NCI-H2196 (cell line): ENCODE results near the gene IL3.

ENCODE experiments used
- DNase-seq: peaks from one replicate; lab custom pipeline; 2025; ENCODE audit not compliant: unreplicated experiment; lab: John Stamatoyannopoulos, UW

The IL3 gene

DNA sequence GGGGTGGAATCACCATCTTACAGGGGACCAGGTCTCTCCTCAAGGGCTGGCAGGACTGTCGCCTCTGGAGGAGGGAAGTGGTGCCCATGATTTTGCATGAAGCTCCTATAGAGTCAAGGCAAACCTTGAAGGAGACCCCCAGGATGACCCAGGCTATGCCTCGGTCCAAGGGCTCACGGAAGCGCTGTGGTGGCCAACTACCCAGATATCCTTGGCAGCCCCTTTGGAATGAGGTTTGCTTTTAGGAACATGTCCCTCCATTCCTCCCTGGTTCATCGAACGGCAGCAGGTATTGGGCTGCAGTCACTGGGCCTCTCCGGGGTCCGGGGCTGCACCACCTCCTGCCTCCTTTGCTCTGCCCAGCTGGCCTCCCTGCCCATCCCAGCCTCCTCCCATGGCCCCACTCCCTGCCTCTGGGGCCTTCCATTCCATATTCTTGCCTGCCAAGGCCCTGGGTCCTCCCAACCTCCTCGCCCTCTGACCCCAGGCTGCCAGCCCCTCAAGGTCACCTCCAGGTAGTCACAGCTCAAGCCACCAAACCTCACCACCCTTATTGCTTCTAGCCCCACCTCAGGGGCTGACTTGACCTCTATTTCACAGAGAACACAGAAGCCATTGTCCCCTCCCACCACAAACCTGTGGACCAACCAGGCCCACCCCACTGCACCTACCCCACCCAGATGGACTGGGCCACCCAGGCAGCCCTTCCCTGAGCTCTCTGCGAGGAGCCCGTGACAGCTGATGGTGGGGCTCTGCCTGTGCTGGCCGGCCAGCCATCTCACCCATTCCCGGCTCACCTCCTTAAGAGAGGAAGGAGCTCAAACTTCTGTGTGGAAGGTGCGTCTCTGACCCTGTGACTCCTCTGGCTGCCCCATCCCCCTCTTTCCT is 3.6 kb upstream of the IL3 start:
- DNase-seq: no peak

DNA sequence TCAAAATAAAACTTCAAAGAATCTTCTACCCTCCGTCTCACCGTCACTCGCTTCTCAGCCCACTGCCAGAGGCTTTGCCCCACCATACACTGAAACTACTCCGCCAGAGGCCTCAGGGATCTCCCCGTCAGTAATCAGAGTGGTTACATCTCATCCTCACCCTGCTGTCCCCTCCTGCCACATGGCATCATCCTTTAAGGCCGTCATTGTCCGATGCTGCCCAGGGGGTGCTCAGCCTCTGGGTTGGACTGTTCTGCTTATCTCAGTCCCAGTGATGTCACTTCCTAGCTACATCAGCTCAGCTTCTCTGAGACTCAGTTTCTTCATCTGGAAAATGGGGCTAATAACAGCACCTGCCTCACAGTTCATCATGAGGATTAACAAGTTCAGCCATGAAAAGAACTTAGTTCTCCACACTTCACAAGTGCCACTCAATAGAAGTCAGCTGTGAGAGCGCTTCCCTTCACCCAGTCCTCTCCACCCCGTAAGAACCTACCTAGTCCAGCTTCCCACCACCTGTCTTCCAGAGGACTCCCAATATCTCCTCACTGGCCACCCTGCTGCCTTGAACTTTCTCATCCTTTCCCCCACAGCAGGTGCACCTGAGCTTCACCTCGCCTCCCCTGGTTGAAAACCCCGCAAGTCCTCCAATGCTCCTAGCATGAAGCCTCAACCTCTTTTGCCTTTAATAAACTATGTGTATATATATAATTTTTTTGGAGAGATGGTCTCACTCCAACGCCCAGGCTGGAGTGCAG is 2.8 kb upstream of the IL3 start:
- no peak for DNase-seq

DNA sequence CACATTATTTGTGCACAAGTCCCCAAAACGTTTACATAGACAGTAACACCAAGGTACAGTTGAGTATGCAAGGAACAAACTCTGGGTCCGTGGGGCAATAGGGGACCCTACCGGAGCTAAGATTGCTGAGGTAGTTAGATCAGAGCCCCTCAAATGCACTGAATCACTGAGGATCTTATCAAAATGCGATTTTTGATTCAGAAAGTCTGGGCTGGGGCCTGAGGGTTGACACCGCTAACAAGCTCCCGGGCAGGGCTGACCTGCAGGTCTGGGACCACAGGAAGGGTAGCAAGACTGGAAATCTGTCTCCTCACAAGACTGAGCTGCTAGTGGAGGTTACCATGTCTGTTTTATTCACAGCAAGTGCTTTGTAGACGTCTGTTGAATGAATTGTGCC is 1.8 kb upstream of the IL3 start:
- no peak for DNase-seq

DNA sequence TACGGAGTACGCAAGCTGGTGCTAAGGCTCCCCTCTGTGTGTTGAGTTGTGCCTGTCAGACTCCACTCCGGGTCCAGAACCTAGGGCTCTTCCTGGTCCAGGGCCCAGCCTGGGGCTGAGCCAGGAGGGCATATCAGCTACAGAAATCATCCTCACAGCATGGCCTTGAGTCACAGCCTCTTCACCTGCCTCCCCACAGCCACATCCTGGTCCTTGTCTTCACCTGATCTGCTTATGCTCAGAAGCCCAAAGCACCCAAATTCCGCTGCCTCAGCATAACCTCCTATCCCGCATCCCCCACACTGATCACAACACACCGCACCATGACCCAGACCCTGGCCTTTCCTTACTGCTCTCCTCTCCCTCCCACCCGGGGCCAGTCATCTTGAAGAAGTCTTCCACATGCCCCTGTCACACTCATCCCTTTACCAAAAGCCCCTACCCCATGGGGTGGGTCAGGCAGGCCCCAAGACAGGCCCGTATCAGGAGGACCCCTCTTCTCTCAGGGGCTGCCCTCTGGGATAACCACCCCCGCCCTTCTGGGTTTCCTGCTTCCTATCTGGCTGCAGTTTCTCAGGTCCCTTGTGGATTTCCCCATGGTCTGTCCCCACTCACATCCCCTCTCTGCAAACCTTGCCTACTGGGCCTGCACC is 1.3 kb upstream of the IL3 start:
- no peak for DNase-seq

DNA sequence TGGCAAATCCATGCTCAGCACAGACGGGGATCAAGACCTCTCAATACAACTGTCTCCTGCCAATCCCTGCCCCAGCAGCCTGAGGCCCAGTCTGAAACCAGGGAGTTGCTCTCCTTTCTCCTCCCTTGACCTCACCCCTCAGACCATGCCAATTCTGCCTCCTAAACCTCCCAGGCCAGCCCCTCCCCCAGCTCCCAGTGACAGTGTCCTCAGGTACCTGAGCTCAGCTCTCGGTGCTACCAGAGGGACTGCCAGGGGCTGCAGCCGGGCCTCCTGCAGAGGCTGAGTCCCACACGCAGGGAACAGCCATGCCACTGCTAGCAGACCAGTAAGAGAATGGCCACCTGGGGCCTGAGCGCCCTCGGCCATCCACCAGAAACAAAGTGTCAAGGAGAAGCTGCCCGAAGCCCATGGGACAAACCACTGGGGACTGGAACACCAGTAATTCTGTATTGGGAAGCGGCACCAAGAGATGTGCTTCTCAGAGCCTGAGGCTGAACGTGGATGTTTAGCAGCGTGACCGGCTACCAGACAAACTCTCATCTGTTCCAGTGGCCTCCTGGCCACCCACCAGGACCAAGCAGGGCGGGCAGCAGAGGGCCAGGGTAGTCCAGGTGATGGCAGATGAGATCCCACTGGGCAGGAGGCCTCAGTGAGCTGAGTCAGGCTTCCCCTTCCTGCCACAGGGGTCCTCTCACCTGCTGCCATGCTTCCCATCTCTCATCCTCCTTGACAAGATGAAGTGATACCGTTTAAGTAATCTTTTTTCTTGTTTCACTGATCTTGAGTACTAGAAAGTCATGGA is 557 bp upstream of the IL3 start:
- no peak for DNase-seq

DNA sequence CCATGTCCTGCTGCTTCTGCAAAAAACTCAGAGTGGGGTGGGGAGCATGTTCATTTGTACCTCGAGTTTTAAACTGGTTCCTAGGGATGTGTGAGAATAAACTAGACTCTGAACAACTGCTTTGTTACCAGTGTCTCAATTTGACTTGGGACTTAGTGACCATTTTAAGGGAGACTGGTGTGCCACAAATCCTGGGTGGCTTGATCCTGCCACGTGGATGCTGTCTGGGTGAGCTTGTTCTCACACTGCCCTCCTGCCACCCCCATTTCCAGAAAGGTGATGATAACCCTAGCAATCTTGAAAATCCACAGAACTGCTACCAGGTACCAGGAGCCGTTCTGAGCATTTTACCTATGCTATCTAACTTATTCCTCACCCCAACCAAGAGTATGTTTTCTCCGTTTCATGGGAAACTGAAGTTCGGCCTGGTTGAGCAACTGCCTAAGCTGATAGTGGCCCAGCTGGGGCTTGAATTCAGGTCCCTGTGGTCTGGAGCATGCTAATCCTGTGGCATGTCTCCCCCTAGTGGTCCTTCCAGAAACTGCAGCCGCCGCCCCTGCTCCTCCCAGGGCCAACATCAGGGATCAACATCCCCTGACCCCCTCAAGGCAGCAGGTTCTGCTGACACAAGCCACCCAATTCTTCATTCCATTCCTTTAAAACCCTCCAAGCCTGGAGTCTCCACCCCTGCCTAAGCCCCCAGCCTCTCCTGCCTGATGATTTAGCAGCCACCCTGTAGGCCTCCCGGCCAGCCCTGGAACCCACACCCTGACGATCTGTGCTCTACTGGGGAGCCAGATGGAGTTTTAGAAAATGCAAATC is 2.8 kb downstream of the IL3 start:
- peak; percentile 56 for DNase-seq

DNA sequence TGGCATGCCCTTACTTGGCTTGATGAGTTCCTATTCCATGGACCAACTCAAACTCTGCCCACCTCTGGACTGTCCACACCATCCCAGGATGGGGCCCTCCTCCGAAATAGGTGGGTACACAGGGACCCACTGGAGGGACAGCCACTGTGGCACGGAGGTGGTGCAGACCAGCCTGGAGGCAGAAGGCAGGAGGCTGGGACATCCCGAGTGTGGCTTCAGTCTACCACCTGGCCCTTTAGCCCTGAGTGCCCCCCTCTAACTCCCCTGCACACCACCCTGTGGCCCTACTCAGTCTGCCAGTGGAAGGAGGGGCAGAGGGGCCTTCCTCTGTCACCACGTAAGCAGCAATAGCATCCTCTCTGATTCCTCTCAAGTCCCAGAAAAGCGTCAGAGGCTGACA is 3.7 kb downstream of the IL3 start:
- no peak for DNase-seq

DNA sequence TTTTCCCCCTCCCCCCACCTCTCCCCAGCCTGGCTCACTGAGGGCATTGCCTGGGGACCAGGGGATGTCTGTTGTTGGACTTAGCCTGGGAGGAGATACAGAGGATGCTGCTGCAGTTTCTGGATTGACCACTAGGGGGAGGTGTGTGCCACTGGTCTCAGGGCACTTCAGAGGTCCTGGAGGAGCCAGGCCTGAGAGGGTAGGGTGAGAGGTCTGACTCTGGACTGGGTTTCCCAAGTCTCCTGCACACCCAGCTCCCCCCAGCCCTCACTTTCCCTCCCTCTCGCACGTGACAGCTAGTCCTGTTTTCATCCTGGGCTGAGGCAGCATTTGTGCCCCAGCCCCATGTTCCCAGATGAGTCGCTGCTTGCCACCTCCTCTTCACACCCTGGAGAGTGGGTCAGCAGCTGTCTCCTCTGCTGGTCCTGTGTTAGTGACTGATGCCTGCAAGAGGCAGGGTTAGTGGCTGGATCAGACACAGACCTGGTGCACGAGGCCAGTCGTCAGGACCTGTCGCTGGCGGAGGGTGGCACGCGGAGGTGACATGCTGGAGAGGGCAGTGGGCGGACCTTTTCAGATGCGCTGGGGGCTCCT is 4.4 kb downstream of the IL3 start:
- DNase-seq: peak; percentile 86

DNA sequence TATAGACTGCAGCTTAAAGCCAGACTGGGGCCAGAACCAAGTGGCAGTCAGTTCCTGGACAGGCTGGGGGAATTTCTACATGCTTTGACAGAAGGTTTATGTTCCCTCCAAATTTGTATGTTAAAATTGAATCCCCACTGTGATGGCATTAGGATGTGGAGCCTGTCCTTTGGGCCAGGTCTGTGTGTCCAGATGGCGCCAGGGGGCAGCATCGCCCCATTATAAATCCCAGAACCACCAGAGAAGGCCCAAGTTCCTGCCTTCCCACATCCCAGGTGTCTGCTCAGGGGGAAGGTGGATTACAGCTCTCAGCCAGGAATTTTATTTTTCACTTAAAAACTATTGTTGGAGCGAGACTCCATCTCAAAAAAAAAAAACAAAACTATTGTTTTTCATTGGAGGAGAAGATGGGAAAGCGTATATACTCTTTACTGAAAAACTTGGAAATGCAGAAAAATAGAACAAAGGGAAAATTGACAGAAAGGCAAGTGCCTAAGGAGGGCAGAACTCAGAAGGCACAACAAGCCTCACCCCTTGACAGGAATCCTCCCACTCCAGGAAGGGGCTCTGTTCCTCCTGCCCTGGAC is 5.0 kb downstream of the IL3 start:
- peak; percentile 56 for DNase-seq

DNA sequence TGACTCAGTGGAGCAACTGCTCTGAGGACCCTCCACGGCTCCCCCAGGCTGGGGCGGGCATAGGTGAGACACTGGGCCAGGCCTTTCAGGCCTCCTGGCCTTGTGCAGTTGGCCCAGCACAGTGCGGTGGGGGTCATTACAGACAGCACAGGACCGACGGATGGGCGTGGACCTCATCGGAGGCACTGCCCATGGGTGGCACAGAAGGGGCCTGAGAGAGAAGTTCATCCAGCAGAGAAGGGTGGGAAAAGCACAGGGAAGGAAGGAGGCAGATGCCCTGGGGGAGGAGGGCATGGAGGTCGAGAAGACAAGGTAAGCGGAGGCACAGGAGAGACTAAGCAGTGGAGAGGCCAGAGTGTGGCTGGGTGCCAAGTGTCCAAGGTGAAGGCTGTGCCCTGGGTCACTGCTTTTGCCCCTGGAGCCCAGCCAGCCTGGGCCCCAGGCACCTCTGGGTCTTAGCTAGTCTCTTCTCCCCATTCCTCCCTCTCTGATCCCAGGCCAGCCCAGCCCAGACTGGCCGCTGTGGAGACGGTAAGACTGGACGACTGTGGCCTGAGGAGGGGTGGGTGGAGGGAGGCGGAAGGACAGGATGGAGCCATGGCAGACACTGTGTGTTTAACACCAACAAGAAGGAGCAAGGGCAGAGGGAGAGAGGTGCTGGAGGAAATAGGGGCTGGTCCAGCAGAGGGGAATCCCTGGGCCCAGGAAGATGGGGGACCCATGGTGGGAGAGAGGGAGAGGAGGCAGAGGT is 5.7 kb downstream of the IL3 start:
- DNase-seq: no peak

DNA sequence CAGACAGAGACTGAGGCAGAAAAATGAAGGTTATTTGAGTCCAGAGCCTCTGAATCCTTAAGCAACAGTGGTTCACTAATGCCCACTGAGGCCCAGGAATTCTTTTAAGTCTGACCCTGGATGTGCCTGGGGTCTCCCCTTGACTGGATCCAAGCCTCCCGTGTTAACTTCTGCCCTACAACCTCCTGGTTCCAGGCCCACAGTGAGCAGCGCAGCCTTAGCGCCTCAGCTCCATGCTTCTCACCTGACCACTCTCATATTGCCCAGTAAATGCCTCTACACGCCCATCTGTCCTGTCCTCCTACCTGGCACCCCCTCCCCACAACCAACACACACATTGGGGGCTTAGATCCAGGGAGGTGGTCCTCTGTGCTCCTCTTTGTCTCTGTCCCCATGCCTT is 6.4 kb downstream of the IL3 start:
- no peak for DNase-seq

DNA sequence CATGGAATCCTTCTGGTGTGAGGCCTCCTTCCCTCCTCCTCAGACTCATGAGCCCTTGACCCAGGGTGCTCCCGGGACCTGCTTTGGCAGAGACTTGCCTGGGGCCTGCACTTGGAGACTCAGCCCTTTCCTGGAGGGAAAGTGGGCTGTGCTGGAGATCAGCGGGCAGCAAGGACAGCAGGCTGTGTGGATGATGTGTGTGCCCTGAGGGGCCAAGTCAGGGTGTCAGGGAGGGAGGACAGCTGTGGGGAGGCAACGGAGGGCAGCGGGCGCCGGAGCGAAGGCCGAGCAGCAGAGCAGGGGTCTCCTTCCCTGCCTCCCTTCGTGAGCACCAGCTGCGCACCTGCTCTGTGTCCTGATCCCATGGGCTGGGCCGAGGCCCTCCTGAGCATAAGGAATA is 7.0 kb downstream of the IL3 start:
- DNase-seq: no peak

DNA sequence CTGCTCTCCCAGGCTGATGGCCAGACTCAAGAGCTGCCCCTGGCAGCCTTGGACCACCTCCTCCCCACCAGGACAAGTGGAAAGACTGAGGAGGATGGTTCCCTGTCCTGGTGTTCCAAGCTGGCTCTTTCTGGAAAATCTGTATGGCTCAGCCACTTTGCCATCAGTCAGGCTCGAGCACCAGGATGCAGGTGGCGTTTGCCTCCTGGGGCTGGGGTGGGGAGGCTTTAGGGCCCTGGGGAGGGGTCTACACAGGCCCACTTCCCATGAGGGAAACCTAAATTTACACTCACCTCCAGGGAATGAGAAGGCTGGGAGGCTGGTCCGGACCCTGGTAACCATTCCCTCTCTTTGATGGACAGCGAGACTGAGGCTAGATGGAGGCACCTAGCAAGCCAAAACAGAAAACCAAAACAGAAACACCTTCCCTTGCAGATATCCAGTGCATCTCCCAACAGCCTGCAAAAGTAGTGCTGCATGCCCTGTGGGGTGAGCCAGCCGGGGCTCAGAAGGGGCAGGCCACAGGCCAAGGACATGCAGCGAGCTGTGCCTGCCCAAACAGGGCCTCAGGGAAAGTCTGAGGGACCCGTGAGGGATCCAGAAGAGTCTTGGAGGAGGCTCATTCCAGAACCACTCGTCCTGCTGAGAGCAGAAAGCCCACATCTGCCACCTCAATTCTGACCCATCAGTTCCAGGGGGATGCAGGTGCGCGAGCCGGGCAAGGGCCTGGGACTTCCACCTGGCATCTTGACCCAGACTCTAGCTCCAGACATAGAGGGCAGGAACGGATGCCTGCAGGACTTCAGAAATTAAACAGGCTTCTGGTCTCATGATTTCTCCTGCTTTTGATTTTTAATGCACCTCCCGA is 7.7 kb downstream of the IL3 start:
- DNase-seq: no peak

DNA sequence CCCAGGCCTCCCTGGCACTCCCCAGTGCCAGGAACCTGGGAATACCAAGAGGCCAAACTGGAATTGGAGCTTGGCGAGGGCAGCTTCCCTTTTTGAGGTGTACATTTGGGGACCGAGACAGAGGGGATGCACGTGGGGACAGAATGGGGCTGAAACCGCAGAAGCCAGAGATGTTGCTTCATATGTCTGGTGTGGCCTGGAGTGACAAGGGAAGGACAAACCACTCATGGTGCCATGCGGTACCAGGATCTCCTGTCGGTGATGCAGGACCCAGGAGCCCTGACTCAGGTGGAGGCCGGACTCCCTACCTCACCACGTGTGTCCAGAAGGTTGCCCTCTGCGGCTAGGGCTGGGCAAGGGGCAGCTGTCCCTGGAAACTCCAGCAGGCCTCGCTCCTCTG is 9.1 kb downstream of the IL3 start:
- no peak for DNase-seq

DNA sequence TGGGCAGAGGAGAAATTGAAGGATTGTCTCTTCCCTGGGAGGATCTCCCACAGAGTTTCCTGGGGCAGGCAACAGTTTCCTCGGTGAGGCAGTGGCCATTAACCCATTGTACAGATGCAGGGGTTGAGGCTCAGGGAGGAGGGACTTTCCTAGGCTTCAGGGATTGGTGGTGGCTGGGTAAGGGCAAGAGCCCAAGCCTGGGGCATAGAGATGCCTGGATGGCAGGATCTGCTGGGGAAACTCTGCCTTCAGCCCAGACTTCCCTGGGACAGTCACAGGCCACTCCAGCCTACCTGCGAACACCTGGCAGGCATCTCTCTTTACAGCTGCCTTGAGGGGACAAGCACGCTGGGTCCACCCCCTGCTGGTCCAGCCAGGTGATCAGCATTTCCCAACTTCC is 9.5 kb downstream of the IL3 start:
- DNase-seq: no peak

DNA sequence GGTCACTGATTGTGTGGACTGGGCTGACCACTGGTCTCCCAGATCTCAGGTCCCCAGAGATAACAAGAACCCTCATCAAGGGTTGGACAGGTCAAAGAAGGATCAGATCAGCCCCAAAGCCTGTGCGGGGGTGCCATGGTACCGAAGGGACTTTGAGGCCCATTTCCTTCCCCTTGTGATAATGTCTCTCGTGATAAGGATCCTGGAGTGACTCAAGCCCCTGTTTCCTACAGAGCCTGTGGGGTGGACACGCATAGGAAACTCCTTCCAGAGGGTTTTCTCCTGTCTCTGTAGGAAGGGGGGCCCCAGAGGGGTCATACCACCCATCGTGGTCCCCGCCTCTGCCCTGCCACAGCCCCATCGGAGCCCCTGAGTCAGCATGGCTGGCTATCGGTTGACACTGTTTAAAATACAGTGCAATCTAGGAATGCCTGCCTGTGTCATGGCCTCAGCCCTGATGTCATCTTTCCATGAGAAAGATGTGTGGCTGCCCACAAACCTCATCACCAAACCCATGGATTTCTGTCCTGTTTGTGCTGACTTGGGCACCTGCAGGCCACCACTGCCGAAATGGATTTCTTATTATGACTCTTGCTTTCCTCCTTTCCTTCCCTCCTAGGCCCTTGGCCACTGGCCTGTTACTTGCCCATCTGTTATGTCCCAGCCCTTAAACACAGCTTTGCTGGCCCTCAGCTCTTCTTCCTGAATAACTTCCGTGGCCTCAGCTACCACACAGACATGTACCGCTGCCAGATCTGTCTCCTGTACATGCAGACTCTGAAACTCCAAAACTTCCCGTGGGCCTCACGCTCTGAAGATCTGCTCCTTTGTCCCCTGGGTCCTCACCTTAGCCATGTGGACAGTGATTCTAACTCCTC is 10.2 kb downstream of the IL3 start:
- no peak for DNase-seq

DNA sequence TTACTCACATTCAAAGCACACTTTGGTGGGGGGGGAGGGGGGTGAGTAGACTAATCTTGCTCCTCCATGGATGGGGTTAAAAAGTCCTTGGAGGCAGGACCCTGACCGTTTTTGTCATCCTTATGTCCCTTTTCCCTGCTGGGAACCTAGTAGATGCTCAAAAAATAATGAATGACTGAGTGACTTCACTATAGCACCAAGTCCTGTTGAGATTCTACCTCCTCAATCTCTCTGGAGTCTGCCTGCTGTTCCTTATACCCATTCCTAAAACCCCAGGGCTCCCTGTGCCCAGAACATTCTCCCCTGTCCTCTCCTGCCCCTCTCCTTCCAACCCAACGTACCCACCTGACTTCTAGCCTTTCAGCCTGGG is 10.9 kb downstream of the IL3 start:
- DNase-seq: no peak
